Fibroblast of lung (primary cell): Measurements from ENCODE around the gene PDP2.

Experiments used
- EZH2 ChIP-seq: IDR thresholded peaks from 2 replicates; pipeline ENCODE4 v1.5.1; 2012; ENCODE audit warnings: low read length, control low read depth, mild to moderate bottlenecking; ENCODE audit errors: missing control alignments
- TF ChIP-seq, protein P1 (sequence below), 2 donors: IDR thresholded peaks in 1 of 2; conservative IDR thresholded peaks in 1 of 2; 1 replicate in 1 of 2; 2 replicates in 1 of 2; pipeline ENCODE4 v1.5.1; 2011 to 2012; ENCODE audit warnings: low read length in 2 of 2, control low read depth in 1 of 2, inconsistent platforms in 1 of 2, low read depth in 1 of 2, mild to moderate bottlenecking in 1 of 2

DNA sequence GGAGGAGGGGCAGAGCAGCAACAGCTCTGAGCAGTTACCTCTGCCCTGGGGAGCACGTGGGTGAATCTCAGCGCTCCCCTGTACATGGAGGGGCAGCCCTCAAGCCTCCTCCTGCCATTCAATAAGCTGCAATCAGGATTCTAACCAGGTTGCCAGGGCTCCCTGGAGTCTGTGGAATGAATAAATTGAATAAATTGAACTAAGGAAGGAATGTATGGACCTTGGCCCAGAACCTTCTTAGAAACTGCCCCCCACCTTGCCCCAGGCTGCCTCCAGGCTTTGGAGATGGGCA is 39.9 kb downstream of the PDP2 start:
- TF ChIP-seq, protein P1, sequence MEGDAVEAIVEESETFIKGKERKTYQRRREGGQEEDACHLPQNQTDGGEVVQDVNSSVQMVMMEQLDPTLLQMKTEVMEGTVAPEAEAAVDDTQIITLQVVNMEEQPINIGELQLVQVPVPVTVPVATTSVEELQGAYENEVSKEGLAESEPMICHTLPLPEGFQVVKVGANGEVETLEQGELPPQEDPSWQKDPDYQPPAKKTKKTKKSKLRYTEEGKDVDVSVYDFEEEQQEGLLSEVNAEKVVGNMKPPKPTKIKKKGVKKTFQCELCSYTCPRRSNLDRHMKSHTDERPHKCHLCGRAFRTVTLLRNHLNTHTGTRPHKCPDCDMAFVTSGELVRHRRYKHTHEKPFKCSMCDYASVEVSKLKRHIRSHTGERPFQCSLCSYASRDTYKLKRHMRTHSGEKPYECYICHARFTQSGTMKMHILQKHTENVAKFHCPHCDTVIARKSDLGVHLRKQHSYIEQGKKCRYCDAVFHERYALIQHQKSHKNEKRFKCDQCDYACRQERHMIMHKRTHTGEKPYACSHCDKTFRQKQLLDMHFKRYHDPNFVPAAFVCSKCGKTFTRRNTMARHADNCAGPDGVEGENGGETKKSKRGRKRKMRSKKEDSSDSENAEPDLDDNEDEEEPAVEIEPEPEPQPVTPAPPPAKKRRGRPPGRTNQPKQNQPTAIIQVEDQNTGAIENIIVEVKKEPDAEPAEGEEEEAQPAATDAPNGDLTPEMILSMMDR (conservative IDR thresholded peaks at IDR 0.05 in 1 of 2, IDR thresholded peaks at IDR 0.05 in 1 of 2; ENCODE audit: low read depth in 1 of 2, low read length in 2 of 2) = no peak
- no peak for TF ChIP-seq EZH2
